Measurements from ENCODE around the gene KLHL1.

KLHL1 gene

GRCh38 chr13:69999875-70000274 lies 108.4 kb downstream of the KLHL1 start:
- no peak for DNase-seq (ENCODE audit: low spot score)

DNA sequence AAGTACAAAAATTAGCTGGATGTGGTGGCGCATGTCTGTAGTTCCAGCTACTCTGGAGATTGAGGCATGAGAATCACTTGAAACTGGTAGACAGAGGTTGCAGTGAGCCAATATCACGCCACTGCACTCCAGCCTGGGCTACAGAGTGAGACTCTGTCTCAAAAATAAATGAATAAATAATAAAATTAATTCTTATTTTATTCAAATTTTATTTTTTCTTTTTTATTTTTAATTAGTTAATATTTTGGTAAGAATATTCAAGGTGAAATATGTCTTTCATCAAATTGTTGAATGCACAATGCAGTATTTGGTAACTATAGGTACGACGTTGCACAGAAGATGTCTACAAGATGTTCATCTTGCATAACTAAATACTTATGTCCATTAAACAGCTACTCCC lies 111.2 kb downstream of the KLHL1 start:
- no peak for DNase-seq (ENCODE audit: low spot score)

DNA sequence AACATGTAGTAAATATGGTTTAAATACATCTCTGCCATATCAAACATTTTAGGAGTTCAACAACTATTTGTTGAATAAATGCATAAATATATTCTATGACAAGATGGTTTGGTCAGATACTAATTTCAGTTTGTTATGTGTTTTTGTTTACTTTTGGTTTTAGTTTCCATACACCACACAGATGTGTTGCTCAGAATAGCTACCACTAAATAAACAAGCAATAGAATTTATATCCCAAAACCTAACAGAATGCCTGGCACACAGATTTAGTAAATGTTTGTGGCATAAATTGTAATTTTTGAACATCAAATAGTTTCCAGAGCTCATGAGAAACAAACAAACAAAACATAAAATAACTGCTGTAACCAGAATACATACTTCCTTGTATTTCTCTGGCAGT lies 127.5 kb downstream of the KLHL1 start:
- DNase-seq (ENCODE audit: low spot score) = no peak

- no peak for DNase-seq (ENCODE audit: low spot score)
Observed at GRCh38 chr13:69975496-69975895, 132.8 kb downstream of the KLHL1 start.

- no peak for DNase-seq (ENCODE audit: low spot score)
Observed at GRCh38 chr13:69970520-69970919, 137.7 kb downstream of the KLHL1 start.

GRCh38 chr13:69959046-69959445 lies 149.2 kb downstream of the KLHL1 start:
- no peak for DNase-seq (ENCODE audit: low spot score)

GRCh38 chr13:69956839-69957238 lies 151.4 kb downstream of the KLHL1 start:
- DNase-seq (ENCODE audit: low spot score) = no peak

GRCh38 chr13:69956349-69956748 lies 151.9 kb downstream of the KLHL1 start:
- DNase-seq (ENCODE audit: low spot score) = no peak

DNA sequence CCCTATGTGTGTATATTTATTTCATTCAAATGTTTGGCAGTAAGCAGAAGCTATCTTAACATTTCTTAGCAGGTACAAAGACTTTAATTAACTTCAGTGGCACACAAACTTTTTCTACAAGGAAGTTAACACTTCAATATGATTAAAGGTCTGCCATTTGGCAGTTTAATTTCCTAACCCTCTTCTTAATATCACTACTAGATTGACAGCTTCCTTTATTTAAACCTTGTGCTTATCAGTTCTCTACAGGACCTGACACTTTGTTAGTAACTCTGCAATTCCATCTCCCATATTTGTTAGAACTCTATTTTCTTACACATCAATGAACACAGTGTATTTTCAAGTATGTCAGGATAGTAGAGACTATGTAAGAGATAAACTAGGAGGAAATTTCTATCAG lies 153.0 kb downstream of the KLHL1 start:
- no peak for DNase-seq (ENCODE audit: low spot score)

DNA sequence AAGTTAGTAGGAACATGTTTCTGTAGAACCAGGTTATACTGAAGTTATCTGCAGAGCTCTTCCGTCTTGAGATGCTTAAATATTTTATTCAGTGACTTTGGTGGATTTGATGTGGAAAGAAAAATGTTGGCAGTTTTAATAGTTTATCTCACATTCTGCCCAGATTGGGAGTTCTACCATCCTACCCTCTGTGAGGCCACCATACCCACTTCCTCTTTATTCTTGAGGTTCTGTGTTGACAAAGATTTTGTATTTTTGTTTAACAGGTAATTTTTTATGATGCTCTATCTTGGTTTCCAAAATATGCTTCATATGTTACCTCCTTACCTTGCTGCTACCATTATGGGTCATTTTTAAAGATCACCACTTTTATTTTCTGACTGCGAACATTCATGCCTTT lies 156.8 kb downstream of the KLHL1 start:
- DNase-seq (ENCODE audit: low spot score) = no peak

GRCh38 chr13:69950160-69950559 lies 158.1 kb downstream of the KLHL1 start:
- no peak for DNase-seq (ENCODE audit: low spot score)

- DNase-seq (ENCODE audit: low spot score) = no peak
Observed at GRCh38 chr13:69948016-69948415, 160.2 kb downstream of the KLHL1 start.

DNA sequence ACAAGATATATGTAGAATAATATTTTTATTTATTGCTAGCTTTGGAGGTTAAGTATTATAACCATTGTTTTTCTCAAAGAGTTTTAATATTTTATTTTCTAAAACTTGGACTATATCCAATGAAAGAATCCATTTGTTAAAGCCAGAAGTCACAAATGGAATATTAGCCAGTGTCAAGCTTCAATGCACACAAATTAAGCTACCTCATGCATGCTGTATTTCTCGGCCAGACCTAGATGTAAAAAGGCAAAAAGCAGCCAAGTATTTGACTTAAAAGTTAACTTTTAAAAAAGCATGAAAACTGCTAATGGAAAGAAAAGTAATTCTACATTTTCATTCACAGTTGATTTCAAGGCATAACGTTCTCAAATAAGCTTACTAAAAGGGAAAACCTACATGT lies 160.7 kb downstream of the KLHL1 start:
- DNase-seq (ENCODE audit: low spot score) = no peak

- DNase-seq (ENCODE audit: low spot score) = no peak
Observed at GRCh38 chr13:69946511-69946910, 161.7 kb downstream of the KLHL1 start.

DNA sequence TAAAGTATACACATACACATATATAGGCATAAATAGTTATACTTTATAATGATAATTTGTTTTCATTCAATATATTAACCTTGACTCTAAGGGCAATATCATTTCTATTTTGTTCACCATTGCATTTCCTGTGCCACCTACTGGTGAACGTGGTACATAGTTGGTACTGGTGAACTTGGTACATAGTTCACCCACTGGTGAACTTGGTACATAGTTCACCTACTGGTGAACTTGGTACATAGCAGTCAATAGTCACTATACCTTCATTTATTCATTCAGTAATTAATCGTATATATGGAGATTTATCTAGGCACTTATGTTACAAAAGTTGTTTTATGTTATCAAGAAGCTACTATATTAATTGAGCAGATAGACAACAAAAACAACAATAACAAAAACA lies 173.2 kb downstream of the KLHL1 start:
- no peak for DNase-seq (ENCODE audit: low spot score)

GRCh38 chr13:69928262-69928661 lies 180.0 kb downstream of the KLHL1 start:
- DNase-seq (ENCODE audit: low spot score) = no peak

DNA sequence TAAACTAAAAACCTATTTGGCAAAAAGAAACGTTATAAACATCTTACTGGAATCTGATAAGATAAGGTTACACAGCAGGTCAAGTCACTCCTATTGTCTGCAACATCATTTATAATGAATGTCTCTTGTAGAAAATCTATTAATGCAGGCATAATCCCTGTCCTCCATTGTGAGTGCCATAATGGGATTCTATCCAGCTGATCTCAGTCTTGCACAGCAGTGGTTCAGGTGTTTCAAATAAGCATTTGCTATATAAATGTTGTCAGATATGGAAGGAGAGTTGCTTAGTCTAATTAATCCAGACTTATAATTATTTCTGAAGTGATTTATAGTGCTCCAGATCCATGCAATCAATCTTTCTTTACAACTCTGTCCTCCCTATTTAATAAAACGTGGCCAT lies 187.1 kb downstream of the KLHL1 start:
- DNase-seq (ENCODE audit: low spot score) = no peak

DNA sequence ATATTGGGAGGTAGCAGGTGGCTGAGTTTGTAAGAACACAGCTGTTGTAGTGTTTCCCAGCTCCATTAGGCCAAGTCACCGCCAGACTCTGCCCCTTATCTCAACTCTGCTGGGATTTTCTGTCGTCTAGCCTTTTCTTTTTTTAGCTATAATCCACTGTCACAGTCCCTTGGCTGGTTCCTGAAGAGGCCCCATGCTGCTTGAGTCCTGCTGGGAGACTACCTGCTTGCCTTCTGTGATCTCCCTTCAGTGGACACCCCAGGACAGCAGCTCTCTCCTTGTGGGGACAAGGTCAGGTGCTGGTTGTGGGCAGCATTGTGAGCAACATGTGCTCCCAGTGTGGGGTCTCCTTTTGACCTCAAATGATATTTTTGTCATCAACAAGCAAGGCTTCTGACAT lies 195.6 kb downstream of the KLHL1 start:
- no peak for DNase-seq (ENCODE audit: low spot score)

DNA sequence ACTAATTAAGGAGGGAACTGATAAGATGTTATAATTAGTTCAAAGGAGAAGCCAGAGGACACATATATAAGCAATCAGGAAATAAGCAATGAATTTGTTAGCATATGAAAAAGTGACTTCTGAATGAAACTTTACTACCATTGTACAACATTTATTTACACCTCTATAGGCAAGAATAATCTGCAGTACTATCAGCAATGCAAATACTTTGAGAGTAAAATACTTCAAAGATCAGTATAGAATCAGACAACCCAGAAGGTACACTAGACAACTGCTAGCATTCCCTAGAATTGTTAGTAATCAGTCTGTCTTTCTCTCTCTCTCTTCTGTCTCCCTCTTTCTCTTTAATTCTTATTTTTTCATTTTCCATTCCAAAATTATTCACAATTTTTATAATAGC lies 197.5 kb downstream of the KLHL1 start:
- no peak for DNase-seq (ENCODE audit: low spot score)

- no peak for DNase-seq (ENCODE audit: low spot score)
Observed at GRCh38 chr13:69904784-69905183, 203.5 kb downstream of the KLHL1 start.

DNA sequence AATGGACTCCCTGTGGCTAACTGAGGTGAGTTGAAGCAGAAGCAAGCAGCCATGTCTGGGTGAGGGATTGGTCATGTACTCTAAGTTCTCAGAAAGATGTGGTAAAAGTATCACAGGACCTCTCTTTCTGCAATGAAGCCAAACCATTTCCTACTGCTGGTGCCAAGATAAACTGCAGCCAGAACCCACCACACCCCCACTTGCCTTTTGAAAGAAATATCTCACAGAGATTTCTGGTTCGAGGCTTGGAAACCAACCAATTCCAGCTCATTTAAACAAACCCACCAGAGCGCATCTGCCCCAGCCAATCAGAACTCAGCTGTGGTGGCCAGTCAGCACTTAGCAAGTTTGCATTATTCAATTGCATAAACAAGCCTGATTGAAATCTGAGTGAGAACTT lies 205.2 kb downstream of the KLHL1 start:
- no peak for DNase-seq (ENCODE audit: low spot score)

DNA sequence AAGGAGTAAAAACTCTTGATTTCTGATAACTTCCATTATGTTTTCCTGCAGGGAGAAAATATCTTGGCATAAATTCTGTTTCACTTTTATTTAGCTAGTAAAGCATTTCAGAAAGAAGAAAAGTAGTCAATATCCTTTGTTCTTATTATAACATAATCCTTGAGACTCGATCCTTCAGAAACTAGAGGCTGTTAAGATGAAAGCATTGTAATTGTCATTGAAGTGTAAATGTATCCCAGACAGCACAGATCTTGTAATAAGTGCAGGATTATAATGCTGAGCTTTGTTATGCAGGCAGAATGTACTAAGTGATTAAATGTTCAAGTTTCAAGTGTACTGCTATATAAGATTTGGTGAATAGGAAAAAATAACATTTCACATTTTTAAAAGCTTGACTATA lies 225.8 kb downstream of the KLHL1 start:
- no peak for DNase-seq (ENCODE audit: low spot score)

- DNase-seq (ENCODE audit: low spot score) = no peak
Observed at GRCh38 chr13:69879936-69880335, 228.3 kb downstream of the KLHL1 start.

DNA sequence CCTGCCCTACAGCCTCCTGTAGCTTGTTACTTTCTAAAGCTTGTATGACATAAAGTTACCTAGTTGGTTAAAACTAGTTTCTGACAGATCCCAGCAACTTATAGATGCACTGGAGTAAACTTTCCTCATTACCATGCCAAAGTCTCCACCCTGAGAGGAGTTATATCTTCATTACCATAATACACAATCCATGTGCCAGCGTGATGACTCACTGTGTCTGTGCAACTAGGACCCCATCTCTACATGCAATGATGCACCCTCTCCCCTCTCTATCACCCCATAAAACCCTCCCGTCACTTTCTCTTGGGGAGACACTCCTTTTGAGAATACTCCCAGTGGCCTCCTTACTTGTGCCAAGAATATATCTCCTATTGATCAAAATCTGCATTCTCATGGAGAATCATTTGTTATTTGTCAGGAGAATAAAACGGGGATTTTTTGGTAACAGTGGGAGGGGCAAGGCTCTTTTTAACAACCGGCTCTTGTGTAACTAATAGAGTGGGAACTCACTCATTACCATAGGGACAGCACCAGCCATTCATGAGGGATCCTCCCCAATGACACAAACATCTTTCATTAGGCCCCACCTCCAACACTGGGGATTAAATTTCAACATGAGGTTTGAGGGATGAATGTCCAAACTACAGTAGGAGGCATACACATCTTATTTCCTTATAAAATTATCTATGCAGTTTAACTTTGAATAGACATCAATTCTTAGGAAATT lies 235.8 kb downstream of the KLHL1 start:
- DNase-seq (ENCODE audit: low spot score) = no peak

DNA sequence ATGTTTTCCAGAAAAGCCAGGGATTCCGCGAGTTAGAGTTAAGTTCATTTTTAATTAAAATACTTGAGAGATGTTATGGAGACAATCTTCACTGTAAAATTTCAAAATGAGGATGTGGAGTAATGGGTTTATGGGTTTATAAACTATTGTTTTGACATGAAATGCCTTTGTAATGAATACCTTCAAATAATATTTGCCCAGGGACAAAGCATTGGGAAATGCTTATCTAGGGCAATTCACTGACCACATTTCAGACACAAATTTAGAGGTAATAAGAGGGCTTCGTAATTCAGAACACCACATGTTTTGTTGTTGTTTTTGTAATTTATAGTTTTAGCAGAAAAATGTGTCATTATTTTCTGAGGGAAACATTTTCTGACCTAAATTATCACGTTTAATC lies 241.7 kb downstream of the KLHL1 start:
- no peak for DNase-seq (ENCODE audit: low spot score)

All from AG08396 (cell line).